Esophagus squamous epithelium (tissue), 4 donors: Measurements from ENCODE around the gene TXNDC8.

Experiments used
- POLR2A ChIP-seq, 4 donors: fragments of 450-650 bp; IDR thresholded peaks; one replicate each; pipeline ENCODE4 v1.6.1; 2017; ENCODE audit warnings: antibody characterized with exemption in 4 of 4, mild to moderate bottlenecking in 4 of 4, moderate library complexity in 3 of 4
- TF ChIP-seq, protein P1 (sequence below), 6 experiments: fragments of 450-650 bp in 4 of 6; fragments of 200-600 bp in 2 of 6; sonication (generic) in 2 of 6; IDR thresholded peaks; one replicate each; pipeline ENCODE4 v1.5.1; 2016 to 2019; ENCODE audit warnings: antibody characterized with exemption in 6 of 6, mild to moderate bottlenecking in 4 of 6, moderate library complexity in 4 of 6

DNA sequence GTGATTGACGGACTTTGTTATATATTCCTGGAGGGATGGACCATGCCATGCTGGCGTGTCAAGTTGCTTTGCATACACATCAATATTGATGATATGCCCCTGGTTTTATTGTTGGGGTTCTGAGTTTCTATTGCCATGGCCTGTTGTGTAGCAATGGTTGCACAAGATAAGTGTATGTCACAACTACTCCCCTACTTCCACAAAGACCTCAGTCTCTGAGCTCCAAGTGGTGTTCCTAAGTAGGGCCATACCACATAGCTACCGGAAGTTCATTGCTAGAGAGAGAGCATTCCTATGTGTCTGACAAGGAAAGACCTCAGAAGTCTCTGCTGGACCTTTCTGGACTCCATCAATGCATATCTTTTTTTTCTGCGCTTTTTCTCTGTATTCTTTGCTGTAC lies 19.8 kb downstream of the TXNDC8 start:
- TF ChIP-seq, protein P1, sequence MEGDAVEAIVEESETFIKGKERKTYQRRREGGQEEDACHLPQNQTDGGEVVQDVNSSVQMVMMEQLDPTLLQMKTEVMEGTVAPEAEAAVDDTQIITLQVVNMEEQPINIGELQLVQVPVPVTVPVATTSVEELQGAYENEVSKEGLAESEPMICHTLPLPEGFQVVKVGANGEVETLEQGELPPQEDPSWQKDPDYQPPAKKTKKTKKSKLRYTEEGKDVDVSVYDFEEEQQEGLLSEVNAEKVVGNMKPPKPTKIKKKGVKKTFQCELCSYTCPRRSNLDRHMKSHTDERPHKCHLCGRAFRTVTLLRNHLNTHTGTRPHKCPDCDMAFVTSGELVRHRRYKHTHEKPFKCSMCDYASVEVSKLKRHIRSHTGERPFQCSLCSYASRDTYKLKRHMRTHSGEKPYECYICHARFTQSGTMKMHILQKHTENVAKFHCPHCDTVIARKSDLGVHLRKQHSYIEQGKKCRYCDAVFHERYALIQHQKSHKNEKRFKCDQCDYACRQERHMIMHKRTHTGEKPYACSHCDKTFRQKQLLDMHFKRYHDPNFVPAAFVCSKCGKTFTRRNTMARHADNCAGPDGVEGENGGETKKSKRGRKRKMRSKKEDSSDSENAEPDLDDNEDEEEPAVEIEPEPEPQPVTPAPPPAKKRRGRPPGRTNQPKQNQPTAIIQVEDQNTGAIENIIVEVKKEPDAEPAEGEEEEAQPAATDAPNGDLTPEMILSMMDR (IDR thresholded peaks at IDR 0.05): no peak
- no peak for TF ChIP-seq POLR2A (IDR thresholded peaks at IDR 0.05)
